Stimulated activated CD4-positive, alpha-beta T cell treated with anti-CD3 and anti-CD28 coated beads, TNF-alpha, amount 100 ng/mL, for 4 hours (primary cell): ENCODE data around the gene TNS1.
"Not testable (repeated sequence)": the region's sequence is repeated elsewhere in the genome, so short reads cannot be mapped to it uniquely, and the experiment has no call there.

ENCODE experiments used
- DNase-seq, 3 experiments: peaks; one replicate each; pipeline ENCODE4 v3.0.0-alpha.2; 2020; ENCODE audit warnings: low read depth in 3 of 3

Gene TNS1

DNA sequence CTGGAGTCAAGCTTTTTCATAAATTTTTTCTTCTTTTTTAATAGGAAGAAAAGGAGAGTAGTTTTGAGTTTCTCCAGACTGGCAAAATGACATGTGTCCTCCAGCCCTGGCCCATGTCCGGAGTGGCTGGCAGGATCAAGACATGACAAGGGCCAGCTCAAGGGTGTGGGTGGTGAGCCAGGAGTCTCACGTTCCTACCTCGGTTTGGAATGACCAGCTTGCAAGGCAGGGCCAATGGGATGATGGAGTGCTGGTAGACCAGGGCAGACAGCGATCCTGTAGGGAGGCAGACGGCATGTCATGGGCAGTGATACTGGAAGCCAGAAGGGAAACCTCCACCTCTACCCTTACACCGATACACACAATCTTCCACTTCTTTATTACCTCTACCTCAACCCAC, 190.6 kb downstream of the TNS1 start:
- no peak for DNase-seq

DNA sequence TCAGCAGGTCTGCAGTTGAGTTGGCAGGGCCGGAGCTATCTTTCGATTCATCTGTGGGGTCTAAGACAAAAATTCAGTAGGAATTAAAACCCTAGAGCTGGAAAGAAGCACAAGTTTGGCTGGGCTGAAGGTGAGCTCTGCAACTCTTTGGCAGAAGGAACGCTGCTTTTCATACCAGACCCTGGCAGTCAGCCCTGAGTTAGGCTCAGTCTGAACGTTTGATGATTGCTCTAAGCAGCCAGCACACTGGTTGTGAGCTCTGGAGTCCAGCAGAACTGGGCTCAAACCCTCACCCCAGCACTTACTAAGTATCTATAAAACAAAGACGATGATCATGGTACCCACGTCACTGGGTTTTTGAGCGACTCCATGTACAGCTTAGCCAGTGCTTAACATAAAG, 192.5 kb downstream of the TNS1 start:
- no peak for DNase-seq

DNA sequence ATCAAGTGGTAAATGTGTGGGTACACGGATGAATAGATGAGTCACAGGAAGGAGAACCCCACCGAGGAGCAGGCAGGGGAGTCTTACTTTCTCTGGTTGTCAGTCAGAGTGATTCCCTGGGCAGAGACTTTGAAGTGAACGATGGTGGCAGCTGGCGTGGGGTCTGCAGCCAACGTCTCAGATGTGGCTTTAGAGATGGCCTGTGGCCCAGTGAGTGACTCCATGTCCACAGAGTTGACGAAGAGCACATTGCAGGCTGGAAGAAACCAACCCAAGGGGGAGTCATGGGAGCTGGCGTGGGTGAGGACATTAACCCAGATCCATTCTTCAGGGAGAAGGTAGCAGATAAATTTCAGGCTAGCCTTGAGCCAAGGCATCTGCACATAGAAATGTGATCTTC, 193.1 kb downstream of the TNS1 start:
- DNase-seq = no peak

DNA sequence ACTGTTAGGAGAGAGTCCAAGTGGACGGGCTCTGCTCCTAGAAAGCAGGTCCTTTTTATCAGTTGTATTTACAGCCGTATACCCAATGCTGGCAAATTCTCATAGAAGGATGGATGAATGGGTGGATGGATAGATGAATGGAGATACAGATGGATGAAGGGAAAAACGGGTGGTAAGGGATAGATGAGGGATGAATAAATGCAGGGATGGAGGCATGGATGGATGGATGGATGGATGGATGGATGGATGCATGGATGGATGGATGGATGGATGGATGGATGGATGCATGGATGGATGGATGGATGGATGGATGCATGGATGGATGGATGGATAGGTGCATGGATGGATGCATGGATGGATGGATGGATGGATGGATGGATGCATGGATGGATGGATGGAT, 193.8 kb downstream of the TNS1 start:
- DNase-seq = not testable (repeated sequence)

DNA sequence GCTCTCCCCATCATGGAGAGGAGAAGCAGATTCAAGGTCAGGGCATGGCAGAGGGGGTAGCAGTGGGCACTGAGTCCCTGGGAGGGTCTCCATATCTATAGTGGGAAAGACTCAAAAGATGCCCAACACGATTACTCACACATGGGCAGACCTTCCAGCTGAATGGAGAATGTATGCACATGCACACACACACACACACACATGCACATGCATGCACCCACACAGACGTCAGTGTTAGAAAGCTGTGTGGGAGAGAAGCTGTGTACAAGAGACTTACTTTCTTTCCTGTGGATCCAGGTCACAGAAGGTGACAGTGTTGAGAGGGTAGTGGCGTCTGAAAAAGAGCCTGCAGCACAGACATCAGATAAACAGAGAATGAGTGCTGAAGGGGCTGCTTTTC, 194.5 kb downstream of the TNS1 start:
- DNase-seq = no peak

DNA sequence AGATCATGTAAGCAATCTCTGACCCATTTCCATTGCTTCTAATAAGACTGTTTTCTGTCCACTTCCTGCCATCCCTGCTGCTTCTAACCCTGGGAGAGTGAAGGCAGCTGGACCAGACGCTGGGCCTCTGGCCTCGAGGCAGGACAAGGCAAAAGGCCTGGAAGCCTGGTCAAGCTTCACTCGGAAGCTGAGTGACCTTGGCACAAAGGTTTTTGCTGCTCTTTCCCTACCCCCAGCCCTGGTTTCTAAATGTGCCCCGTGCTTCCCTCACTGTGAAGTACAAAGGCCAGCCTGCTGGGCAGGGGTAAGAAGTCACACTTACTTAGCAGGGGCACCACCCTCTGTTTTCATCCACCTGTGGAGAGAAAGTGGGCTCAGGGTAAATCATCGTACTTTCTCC, 195.0 kb downstream of the TNS1 start:
- DNase-seq = no peak

DNA sequence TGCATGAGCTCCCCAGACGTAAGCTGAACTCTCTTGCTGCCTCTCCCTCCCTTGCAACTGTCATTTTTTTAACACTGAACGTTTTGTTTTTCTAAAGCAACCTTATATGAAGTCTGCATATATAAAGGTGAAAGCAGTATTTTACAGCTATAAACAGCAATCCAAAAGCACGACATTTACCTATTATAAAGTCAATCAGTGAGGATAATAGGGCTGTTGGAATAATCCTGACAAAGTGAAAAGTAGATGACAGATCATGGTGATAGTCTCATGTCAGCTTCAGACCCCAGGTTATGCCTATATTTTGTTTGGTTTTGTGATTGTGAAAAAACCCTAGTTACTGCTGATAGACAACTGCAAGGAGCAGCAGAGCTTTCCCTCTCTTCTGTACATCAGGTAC, 195.8 kb downstream of the TNS1 start:
- no peak for DNase-seq

DNA sequence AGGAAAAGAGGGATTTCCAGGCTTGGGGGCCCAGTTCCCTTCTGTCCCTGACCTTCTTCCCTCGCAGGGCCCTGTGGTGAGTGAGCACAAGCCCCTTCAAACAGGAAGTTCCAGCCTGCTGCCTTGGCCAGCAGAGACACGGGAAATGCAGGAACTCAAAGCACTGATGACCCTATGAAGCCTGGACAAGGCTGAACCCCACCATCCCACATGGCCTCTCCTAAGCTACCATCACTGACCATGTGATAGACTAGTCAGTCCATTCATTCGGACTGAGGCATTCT, 196.4 kb downstream of the TNS1 start:
- no peak for DNase-seq

DNA sequence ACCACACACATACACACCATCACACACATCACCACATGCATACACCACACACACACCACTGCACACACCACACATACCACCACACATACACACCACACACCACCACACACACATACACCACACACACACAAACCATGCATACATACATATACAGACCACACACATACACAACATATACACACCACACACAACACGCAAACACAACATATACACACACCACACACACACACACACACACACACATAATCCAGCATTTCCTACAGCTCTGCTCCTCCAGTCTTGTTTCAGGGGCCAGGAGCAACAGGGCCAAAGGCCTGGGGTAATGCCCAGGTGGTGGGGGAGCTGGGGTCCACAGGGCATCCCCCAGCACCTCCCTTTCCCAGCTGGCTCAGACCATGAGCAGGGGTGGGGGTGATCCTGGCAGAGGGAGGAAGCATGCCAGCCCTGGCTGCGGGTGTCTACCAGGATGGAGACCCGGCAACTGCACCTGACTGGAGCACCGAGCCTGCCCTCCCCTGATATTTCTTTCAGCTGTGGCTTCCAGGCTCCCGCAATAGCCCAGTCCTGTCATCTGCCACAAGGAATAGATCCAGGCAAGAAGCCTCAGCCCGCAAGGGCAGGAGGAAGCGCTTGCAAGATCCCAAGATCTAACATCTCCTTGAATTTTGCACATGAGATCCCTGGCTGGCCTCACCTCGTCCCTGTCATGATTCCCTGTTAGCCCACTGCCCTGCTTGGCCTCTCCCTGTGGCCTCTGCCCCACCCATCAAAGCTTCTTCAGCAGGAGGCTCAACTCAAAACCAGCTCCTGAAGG, 196.9 kb downstream of the TNS1 start:
- DNase-seq = no peak

DNA sequence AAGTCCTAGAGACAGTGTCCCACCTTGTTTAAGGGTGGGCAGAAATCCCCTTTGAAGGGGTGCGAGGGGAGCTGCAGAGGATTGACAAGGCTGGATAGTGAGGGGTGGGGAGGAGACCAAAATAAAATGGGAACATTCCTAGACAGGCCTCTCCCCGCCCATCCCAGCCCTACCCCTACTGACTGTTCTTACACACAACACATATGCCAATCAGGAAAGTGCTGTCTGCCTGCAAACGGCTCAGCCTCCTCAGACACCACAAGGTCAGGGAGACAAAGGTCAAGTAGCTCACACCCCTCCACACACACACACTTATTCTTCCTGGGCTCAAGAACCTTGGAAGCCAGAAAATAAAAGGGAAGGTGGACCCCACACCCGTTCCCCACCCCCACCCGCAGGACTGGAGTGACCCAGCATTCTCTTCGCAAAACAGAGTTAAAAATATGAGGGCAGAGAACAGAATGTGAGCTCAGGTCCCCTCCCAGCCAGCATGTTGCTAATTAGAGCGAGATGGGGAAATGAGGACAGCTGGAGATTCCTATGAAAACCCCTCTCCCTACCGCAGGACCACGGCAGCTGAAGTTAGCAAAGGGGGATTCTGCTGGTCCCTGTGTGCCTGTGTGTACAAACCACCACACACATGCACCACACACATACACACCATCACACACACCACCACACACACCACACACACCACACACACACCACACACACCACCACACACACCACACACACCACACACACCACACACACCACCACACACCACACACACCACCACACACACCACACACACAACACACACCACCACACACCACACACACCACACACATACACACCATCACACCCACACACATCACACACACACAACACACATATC, 197.8 kb downstream of the TNS1 start:
- DNase-seq = no peak

DNA sequence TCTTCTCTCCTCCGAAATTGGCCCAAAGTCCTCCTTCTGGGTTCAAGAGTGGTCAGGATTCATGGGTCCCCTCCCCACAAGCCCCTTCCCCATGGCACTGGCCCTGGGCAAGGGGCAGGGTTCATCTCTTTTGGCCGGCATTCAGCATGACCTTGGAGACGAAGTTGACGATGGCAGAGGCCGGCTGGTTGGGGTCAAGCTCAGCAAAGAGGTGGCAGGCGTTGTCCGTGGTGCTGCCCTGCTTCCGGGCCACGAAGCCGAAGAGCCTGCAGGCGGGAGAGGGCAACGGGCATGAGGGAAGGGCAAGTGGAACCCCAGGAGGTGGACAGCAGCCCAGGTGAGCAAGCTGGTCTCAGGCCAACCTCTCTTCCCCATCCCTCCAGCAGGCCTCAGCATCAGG, 198.5 kb downstream of the TNS1 start:
- DNase-seq = no peak

DNA sequence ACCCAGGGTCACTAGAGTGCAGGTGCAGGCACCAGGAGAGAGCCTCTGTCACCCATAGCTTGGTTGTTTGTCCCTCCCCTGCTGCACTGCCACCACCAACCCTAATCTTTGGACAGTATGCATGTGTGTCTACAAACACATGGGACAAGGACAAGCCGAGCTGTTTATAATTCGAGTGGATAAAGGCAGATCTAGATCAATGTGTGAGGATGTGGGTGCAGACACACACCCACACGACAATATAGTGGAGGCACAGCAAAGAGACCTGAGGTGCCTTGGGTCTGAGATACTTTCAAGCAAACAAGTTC, 199.2 kb downstream of the TNS1 start:
- DNase-seq = no peak

DNA sequence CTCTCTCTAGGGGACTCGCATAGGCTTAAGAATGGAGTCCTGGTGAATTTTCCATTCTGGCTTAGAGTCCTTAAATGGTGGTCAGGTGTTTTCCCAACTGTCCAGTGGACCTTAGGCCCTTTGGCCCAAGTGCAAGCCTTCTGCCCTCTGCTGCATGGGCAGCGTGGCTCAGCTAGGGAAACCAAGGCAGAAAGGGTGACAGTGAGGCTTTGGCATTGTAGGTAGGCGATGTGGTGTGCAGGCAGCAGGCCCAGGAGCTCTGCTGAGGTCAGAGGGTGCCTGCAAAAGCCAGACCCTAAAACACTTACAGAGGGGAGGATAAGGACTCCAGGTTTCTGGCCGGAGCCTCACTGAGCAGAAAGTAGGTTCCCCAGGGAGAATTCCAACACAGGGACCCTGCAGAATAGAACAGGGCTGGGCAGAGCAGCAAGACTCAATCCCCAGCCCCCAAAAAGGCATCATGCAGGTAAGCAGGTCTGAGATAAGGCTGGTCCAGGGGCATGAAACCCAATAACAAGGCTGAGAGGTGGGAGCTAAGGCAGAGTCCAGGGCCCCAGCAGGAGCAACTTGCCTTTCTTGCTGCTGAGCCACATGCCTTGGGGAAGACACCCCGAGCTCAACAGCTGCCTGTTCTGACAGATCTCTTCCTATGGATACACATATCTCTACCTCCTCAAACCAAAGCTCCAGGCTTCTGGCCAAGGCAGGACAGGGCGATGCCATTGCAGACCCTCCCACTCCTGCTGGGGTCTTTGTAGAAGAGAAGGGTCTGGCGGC, 199.7 kb downstream of the TNS1 start:
- no peak for DNase-seq

DNA sequence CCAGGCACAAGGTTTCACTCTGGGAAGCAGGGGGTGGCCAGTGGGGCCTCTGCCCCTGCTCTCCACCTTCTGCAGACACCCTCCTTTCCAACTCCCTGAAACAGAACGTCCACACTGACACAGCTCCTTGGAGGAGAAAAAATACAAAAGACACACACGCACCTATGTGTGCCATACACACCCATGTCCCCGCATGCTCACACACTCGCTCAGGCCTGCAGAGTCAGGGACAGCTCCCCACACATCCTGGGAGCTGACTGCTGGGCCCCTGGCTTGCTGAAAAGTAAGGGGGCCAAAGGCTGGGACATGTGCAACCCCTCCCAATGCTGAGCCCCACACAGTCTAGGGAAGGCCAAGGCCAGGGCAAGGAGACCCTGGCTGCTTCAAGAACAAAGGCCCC, 200.5 kb downstream of the TNS1 start:
- no peak for DNase-seq

DNA sequence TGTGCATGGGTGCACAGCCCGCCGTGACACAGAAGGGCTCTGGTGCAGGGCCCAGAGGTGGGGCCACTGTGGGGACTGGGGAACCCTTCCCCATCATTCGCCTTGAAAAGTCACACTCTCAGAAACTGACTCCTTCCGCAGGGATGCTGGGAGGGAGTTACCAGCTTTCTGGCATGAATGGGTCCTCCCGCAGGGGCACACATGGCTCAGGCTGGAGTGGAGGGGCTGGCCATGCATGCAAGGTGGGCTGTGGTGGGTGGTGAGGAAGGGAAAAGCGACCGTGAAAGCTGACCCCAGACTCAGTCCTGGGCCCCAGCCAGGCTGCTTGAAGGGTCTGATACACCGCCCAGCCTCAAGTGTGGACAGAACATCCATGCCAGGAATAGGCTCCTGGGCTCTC, 201.1 kb downstream of the TNS1 start:
- DNase-seq = no peak

DNA sequence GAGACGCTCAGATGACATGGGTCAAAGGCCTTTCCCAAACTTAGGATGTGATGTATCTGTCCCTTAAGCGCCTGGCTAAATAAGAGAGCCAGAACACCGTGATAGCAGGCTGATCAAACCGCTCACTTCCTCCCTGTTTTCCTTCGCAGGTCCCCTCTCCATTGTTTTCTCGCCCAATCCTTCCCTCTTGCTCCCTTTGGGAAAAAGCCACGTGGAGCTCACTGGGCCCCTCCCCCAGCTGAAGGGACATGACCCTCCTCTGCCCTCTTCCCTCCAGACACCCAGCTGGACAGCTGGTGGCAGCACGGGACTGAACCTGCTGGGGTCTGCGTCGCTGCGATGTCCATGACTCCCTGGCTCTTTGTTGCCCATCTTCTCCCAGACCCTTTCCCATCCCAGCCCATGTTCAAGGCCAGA, 201.7 kb downstream of the TNS1 start:
- DNase-seq = no peak

DNA sequence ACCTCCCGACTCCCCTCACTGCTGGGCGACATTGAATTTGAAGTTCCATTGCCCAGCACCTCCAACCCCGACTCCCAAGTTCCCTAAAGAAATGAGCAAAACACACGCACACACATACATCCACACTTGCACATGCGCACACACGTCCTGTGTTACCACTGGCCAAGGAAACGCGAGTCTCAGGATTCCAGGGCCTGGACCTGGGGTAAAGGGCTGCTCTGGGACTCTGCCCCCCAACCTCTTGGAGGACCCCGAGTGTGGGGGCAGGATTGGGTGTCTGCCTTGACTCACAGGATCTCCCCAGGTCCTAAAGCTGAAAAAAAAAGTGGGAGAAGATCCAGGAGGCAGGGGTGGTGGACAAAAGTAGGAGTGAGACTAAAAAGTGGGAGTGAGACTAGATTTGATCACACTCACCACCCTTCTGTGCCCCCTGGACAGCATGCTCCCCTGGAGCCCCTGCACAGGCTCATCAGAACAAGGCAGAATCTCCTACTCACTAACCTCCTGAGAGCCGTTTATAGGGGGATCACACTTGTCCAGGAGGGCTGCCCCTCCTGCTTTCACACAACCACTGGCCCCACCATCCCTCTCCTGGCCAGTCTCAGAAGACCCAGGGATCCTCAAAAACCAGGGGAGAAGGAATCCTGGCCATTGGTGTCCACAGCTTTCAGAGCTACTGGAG, 202.2 kb downstream of the TNS1 start:
- DNase-seq = no peak

DNA sequence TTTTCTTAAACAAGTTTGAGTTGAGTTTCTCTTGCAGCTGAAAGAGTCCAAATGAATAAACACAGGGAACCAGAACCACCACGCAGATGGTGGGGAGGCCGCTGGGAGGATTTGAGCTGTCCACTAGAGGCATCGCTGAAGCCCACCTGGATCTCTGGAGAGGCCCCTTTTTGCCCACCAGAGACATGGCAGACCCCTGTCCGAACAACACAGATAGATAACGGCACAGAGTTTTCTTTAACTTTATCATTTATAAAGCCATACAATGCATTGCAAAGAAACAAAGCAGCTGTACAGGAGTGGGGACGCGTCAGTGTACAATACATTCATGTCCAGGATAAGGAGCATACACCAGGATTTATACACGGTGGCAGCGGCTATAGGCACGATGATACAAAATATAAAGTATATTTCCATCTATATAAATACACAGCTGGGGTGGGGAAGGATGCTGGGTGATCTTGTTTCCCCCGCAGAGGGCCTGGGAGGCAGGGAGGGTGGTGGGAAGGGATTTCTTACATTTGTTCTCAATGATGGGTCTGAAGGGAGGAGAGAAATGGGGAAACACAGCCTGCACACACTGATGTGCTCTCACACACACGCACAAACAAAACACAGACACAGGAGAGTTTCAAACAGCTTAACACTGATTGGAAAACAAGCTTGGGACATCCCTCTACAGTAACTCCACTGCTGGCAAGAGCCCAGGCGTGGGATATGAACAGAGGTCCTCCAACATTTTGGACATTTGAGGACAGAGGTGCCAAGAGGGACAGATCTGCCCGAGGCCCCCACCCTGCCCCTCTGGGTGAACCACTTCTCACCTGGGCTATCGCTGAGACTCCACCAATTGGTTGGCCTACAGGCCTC, 203.0 kb downstream of the TNS1 start:
- no peak for DNase-seq

DNA sequence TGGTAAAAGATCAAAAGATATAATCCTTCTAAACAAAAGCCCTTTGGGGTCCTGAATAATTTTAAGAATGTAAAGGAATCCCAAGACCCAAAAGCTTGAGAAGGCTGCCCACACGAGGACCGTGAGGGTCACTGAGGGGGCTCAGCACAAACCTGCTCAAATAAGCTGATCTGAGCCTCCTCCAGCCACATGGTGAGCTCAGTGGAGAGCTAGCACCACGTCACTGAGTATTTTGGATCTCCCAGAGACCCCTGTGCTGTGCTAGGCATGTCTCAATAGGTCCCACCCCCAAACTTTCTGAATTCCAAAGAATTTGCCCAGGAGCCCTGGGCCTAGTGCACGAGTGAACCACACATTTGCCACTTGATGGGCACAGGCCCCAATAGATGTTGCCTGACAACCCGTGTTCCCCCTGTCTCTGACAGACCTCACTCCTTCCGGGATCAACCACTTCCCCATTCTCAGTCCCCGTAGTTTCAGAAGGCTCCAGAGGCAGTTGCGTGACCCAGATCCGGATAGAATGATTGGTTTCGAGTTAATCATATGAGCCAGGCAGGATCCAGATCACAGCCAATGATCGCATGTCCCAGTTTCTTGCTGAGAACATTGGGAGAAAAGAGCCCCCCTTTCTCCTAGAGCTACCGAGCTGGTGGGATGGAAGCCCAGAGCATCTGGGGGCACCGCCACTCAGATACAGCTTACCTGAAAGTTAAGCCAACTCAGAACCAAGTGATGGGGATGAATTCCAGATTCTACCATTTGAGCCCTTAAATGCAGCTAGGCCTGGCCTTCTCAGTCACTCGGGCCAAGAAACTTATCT, 203.8 kb downstream of the TNS1 start:
- DNase-seq = no peak

DNA sequence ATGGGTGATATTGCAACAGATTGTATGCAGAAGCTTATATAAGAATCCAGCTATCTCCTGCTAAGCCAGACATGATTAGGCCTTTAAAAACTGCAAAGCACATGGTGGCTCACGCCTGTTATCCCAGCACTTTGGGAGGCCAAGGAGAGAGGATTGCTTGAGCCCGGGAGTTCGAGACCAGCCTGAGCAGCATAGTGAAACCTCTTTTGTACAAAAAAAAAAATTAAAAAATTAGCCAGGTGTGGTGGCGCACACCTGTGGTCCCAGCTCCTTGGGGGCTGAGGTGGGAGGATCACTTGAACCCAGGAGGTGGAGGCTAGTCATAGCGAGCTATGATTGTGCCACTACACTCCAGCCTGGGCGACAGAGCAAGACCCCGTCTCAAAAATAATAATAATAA, 204.6 kb downstream of the TNS1 start:
- no peak for DNase-seq
